ENCODE data around the gene BCKDHA. TPM values are rescaled to one million over a fixed set of nuclear protein-coding genes. Genes with fewer than 3 reads are reported as not detected.

The BCKDHA gene
- total and polyA plus RNA-seq, 9 of the 15 experiments (the other 6 are each of a cell fraction or from before 2014, with no cell fraction given): 4.5 to 52.5 (median 14.1) TPM

DNA sequence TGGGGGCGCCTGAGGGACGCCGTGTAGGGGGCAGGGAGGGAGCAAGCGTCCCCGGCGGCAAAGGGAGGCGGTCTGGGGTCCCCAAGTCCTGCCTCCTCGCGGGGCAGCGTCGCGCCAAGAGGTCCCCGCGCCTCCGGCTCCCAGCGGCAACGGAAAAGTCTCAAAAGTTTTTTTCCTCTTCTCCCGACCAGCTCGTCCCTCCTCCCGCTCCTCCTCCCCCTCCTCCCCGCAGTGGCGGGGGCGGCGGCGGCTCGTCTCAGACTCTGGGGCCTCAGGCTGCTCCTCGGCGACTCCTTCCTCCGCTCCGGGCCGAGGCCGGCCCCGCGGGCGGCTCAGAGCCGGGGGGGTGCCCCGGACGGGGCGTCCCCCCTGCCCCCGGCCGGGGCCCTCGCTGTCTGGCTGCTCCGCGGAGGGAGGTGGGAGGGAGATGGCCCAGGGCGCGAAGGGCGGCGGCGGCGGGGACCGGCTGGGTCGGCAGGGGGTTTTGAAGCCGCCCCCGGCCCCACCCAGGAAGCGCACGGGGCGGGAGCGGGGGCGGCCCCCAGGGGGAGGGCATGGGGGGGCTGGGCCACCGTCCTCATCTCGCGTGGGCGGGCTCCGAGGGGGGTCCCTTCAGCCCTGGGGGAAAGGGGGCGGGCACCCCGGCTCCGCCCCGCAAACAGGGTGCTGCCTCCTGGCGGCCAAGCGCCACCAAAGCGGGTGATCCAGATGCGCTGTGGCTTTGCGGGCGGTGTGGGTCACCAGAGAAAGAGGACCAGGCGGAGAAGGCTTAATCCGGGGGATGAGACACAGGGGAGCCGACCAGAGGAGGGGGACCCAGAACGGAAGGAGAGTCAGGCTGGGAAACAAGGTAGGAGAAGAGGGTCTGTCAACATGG is 43.9 kb upstream of the BCKDHA start, which contains the start of gene TGFB1 (continued):
- TF ChIP-seq ZBTB9 (CRISPR knock-in tag; IDR thresholded peaks at IDR 0.05) (no peak), NFIC (IDR thresholded peaks at IDR 0.05) (peak; percentile 30), ZNF583 (CRISPR knock-in tag; IDR thresholded peaks at IDR 0.05) (no peak), ZFP91 (CRISPR knock-in tag; IDR thresholded peaks at IDR 0.05) (no peak), ZZZ3 (IDR thresholded peaks at IDR 0.05) (no peak), THRB (CRISPR knock-in tag; conservative IDR thresholded peaks at IDR 0.05) (peak; percentile 59; the same call in 1 of the 2 replicates), RUNX1 (IDR thresholded peaks at IDR 0.05; ENCODE audit: low read depth) (no peak), ZFX (CRISPR knock-in tag; IDR thresholded peaks at IDR 0.05) (no peak; the same call in 1 of the 2 replicates), ZNF24 (IDR thresholded peaks at IDR 0.05) (no peak), HNRNPH1 (optimal IDR thresholded peaks at IDR 0.05; ENCODE audit: low read depth, low read length) (no peak), ETS1 (conservative IDR thresholded peaks at IDR 0.05; ENCODE audit: control insufficient read depth, low read depth, low read length) (peak; percentile 30; the same call in 1 of the 2 replicates), MYNN (IDR thresholded peaks at IDR 0.05) (0 out of 2 replicates have a peak, but pooled peaks have one; percentile 24), MYNN (CRISPR knock-in tag; IDR thresholded peaks at IDR 0.05) (no peak)
- TF ChIP-seq, protein P1, sequence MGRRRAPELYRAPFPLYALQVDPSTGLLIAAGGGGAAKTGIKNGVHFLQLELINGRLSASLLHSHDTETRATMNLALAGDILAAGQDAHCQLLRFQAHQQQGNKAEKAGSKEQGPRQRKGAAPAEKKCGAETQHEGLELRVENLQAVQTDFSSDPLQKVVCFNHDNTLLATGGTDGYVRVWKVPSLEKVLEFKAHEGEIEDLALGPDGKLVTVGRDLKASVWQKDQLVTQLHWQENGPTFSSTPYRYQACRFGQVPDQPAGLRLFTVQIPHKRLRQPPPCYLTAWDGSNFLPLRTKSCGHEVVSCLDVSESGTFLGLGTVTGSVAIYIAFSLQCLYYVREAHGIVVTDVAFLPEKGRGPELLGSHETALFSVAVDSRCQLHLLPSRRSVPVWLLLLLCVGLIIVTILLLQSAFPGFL (CRISPR knock-in tag; IDR thresholded peaks at IDR 0.05): no peak

Data from K562 (cell line).